HG03045 (cell line): ENCODE results near the gene CFAP52.
"Not testable (repeated sequence)": the region's sequence is repeated elsewhere in the genome, so short reads cannot be mapped to it uniquely, and the experiment has no call there.

ENCODE experiments used
- ATAC-seq: cut with Tn5 transposase; IDR thresholded peaks from one replicate; pipeline ENCODE4 v1.9.1; 2021; ENCODE audit warnings: mild to moderate bottlenecking, moderate library complexity; ENCODE audit not compliant: unreplicated experiment

Gene CFAP52

GRCh38 chr17:9568957-9569588 lies 7.4 kb upstream of the CFAP52 start:
- ATAC-seq = no peak

DNA sequence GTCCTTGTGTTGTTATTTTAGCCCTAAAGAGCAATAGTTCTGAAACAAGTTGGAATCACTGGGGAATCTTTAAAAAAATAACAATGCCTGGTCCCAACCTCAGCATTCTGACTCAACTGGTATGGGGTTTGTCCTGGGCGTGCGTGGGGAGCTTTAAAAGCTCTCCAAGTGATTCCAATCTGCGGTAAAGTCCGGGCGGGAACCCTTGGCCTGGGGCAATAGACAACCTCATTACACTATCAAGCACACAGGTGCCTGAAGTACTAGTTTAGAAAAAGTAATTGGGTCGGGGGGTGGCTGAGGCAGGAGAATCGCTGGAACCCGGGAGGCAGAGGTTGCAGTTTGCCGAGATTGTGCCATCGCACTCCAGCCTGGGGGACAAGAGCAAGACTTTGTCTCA lies 5.2 kb upstream of the CFAP52 start:
- no peak for ATAC-seq

- peak; percentile 81 for ATAC-seq
Measured at GRCh38 chr17:9575381-9576101, 901 bp upstream of the CFAP52 start, which contains the start of gene STX8. TSS of gene STX8 (minus strand) at chr17:9575820. CDS start at chr17:9575808, 12 bp downstream.

GRCh38 chr17:9577373-9577709 lies 899 bp downstream of the CFAP52 start:
- ATAC-seq = no peak

DNA sequence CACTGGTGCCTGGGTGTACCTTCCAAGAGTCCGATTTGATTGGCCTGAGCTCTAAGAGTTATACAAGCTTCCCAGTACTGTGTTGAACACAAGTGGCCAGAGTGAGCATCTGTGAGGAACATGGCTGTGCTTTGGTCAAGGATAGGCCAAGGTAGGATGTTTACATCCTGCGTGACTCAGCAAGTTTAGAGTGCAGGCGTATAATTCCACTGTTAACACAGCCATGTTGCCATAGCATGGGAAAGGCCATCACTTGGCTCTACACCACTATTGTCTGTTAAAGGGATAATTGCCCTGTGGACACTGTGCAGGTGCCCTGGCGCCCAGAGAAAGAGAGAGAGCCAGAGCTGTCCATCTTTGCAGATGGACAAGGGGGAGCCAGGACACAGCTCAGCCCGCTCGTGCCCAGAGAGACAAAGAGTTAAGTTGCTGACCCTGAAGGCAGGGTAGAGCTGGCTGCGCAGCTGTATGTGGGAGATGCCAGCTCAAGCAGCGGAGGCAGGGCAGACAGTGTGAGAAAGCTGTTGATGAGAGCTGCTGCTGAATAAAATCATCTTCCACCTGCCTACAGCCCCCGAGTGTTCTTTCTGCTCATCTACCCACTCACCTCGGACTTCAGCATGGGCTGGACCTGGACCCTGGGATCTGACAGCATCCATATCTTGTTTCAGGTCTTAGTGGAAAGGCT lies 11.7 kb downstream of the CFAP52 start:
- no peak for ATAC-seq

GRCh38 chr17:9594065-9594464 lies 17.6 kb downstream of the CFAP52 start:
- ATAC-seq = no peak

DNA sequence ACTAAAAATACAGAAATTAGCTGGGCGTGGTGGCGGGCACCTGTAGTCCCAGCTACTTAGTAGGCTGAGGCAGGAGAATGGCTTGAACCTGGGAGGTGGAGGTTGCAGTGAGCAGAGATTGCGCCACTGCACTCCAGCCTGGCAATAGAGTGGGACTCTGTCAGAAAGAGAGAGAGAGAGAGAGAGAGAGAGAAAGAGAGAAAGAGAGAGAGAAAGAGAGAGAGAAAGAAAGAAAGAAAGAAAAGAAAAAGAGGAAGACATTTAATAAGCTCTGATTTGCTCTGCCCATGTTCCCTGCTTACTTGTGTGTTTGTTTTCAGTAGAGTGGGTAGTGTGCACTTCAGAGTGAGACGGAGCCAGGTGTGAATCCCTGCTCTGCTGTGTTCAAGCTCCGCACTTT lies 21.2 kb downstream of the CFAP52 start:
- not testable (repeated sequence) for ATAC-seq

DNA sequence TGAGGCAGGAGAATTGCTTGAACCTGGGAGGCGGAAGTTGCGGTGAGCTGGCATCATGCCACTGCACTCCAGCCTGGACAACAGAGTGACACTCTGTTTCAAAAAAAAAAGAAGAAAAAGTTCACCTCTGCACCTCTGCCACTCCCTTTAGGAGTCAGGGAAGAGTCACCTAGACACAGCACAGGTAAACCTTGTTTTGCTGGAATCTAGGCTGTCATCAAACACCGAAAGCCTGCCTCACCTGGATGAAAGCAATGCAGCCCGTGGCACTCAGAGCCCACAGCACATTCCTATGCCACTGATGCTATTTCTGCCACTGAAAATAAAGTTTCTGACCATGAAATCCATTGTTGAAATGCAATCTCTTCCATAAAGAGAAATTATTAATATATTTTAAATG lies 22.2 kb downstream of the CFAP52 start:
- no peak for ATAC-seq

DNA sequence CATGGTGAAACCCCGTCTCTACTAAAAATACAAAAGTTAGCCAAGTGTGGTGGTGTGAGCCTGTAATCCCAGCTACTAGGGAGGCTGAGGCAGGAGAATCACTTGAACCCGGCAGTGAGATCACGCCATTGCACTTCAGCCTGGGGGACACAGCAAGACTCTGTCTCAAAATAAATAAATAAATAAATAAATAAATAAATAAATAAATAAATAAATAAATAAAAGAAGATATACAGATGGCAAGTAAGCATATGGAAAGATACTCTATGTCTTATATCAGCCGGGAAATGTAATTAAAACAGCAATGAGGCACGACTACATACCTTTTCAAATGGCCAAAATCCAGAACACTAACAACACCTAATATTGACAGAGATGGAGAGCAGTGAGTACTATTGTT lies 28.1 kb downstream of the CFAP52 start:
- not testable (repeated sequence) for ATAC-seq

DNA sequence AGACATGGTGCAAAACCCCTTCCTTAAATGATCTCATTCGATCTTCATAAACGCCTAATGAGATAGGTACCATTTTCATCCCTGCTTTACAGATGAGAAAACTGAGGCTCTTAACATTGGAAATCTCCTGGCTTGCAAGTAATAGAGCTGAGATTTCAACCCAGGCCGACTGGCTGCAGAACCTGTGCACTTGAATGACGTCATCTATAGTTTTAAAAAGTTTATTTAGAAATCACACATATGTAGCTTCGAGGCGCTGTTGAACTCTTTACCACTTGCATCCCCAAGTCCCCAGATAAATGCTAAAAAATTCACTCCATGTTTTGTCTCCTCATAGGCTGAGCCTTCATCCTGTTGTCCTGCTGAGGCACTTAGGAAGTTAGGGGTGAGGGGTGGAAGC lies 30.0 kb downstream of the CFAP52 start:
- no peak for ATAC-seq

DNA sequence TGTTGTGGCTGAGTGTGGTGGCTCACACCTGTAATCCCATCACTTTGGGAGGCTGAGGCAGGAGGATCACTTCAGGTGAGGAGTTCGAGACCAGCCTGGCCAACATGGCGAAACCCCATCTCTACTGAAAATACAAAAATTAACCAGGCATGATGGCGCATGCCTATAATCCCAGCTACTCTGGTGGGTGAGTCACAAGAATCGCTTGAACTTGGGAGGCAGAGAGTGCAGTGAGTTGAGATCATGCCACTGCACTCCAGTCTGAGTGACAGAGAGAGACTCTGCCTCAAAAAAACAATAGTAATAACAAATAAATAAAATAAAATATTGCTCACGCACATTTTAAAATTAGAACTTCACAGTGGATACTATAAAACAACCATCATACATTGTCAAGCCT lies 30.6 kb downstream of the CFAP52 start:
- ATAC-seq = not testable (repeated sequence)

GRCh38 chr17:9611557-9611956 lies 35.1 kb downstream of the CFAP52 start:
- no peak for ATAC-seq

DNA sequence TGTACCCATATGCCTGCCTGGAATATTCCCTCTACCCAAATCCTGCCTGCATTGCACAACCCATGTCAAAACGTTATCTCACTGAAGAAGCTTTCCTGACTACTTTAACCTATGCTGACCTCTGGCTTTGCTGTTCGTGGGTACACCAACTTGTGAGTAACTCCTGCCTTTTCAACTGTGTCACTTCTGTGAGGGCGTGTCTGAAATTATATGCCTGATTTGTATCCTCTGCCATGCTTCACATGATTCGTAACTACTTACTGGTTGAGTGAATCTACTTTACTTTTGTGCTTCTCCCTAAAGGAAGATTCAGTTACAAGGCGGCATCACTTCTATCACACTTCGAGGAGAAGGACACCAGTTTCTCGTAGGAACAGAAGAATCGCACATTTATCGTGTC lies 35.6 kb downstream of the CFAP52 start:
- ATAC-seq = no peak

DNA sequence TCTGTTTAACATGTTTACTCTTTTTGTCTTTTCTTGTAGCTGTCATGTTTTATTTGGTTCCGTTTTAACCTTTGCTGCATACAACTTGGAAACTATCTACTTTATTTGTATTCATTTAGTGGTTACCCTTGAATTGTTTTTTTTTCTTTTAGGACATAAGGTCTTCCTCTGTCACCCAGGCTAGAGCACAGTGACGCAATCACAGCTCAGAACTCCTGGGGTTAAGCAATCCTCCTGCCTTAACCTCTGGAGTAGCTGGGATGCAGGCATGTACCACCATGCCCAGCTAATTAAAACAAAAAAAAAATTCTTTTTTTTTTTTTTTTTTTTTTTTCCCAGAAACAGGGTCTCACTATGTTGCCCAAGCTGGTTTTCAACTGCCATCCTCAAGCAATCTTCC lies 39.0 kb downstream of the CFAP52 start:
- no peak for ATAC-seq

- ATAC-seq = no peak
Measured at GRCh38 chr17:9622961-9623360, 46.5 kb downstream of the CFAP52 start.

- ATAC-seq = no peak
Measured at GRCh38 chr17:9628509-9628908, 52.1 kb downstream of the CFAP52 start.

DNA sequence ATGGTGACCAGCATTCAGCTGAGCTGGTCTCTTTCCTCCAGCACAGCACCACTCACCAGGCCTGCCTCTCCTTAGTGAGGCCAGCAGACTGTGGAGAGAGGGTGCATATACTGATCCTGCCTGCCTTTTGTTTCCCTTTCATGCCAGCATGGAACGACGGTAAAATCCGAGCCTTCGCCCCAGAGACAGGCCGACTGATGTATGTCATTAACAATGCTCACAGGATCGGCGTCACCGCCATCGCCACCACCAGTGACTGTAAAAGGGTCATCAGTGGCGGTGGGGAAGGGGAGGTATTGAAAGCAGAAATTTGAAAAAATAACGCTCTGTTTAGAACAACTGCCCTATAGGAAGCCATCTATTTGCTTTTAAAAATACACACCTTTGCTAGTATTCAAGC lies 56.3 kb downstream of the CFAP52 start:
- no peak for ATAC-seq

- no peak for ATAC-seq
Measured at GRCh38 chr17:9635340-9635739, 58.9 kb downstream of the CFAP52 start.

GRCh38 chr17:9636501-9636900 lies 60.1 kb downstream of the CFAP52 start:
- no peak for ATAC-seq

GRCh38 chr17:9640388-9640787 lies 63.9 kb downstream of the CFAP52 start:
- ATAC-seq = not testable (repeated sequence)

- ATAC-seq = no peak
Measured at GRCh38 chr17:9643611-9644010, 67.2 kb downstream of the CFAP52 start.
